NOMO-1 treated with dmso at 0.1 percent for 144 hours (cell line): ENCODE results near the gene STUM.

Experiments used
- DNase-seq: peaks from one replicate; lab custom pipeline; 2025; ENCODE audit not compliant: unreplicated experiment; lab: John Stamatoyannopoulos, UW

STUM gene

GRCh38 chr1:226533220-226533619, 15.3 kb upstream of the STUM start:
- no peak for DNase-seq

- no peak for DNase-seq
These were observed 14.5 kb upstream of the STUM start for GRCh38 chr1:226534098-226534497.

GRCh38 chr1:226534645-226535044, 13.9 kb upstream of the STUM start:
- no peak for DNase-seq

- DNase-seq = no peak
These were observed 12.9 kb upstream of the STUM start for GRCh38 chr1:226535666-226536065.

GRCh38 chr1:226541231-226541630, 7.3 kb upstream of the STUM start:
- no peak for DNase-seq

- no peak for DNase-seq
These were observed 6.6 kb upstream of the STUM start for GRCh38 chr1:226541631-226542622.

- DNase-seq = no peak
These were observed 5.9 kb upstream of the STUM start for GRCh38 chr1:226542623-226543103.

GRCh38 chr1:226545836-226546596, 2.5 kb upstream of the STUM start:
- DNase-seq = no peak

GRCh38 chr1:226546926-226547325, 1.6 kb upstream of the STUM start:
- no peak for DNase-seq

- peak; percentile 65 for DNase-seq
These were observed 791 bp upstream of the STUM start for GRCh38 chr1:226547754-226548191.

- DNase-seq = no peak
These were observed 751 bp downstream of the STUM start for GRCh38 chr1:226549094-226549936.

GRCh38 chr1:226549937-226550671, 1.5 kb downstream of the STUM start:
- no peak for DNase-seq

- no peak for DNase-seq
These were observed 2.1 kb downstream of the STUM start for GRCh38 chr1:226550672-226551041.

GRCh38 chr1:226551299-226551698, 2.7 kb downstream of the STUM start:
- no peak for DNase-seq

GRCh38 chr1:226552061-226552460, 3.5 kb downstream of the STUM start:
- no peak for DNase-seq

- DNase-seq = no peak
These were observed 4.8 kb downstream of the STUM start for GRCh38 chr1:226553266-226553923.

GRCh38 chr1:226553924-226554282, 5.3 kb downstream of the STUM start:
- DNase-seq = no peak

GRCh38 chr1:226555092-226555491, 6.5 kb downstream of the STUM start:
- DNase-seq = no peak

GRCh38 chr1:226557424-226557823, 8.9 kb downstream of the STUM start:
- DNase-seq = no peak
